ENCODE data around the gene GTF2E1. TPM values are rescaled to one million over a fixed set of nuclear protein-coding genes. Genes with fewer than 3 reads are reported as not detected.

The GTF2E1 gene
- total and polyA plus RNA-seq, 2 of the 4 experiments (the other 2 are of a cell fraction) = 8.2 to 18.5 TPM

GRCh38 chr3:120796976-120797375 is 54.4 kb downstream of the GTF2E1 start:
- no peaks in the 10 kb centered on the region for H3K36me3 ChIP-seq (ENCODE audit: control insufficient read depth, insufficient read depth, low read length)
- H2BK15ac ChIP-seq (ENCODE audit: low read depth, low read length) = no peak overlapping the region
- H2BK120ac ChIP-seq (ENCODE audit: low read depth, low read length) = no peak overlapping the region
- ATAC-seq (ENCODE audit: low read depth) (no peak), DNase-seq (no peak)
- no peak overlapping the region for H2BK20ac ChIP-seq (ENCODE audit: low read depth, low read length)
- in situ Hi-C loops (cut with MboI; ENCODE audit: low sequenced_read_pairs) (loop anchor here (10.0 to 25.0 kb wide), 3 partner anchors 202 to 552 kb away; partner anchors contain the start of gene NDUFB4), dilution Hi-C loops (cut with HindIII; ENCODE audit: low sequenced_read_pairs, unreplicated experiment) (no loop called here), intact Hi-C loops (cut with micrococcal nuclease) (loop anchor here (5.0 to 10.0 kb wide), 3 partner anchors 202 to 550 kb away; partner anchors contain the start of gene NDUFB4)
- H2BK5ac ChIP-seq (ENCODE audit: low read depth, low read length, poor library complexity, severe bottlenecking) = no peak overlapping the region
- H3K18ac ChIP-seq (ENCODE audit: low read depth, low read length) = no peak overlapping the region
- peaks cover 9% of the 10 kb centered on the region for H3K9me1 ChIP-seq (ENCODE audit: insufficient read depth, low read length)
- ChIA-PET POLR2A (ENCODE audit: unreplicated experiment) (no interaction called here), CTCF (interaction anchor here (0.7 kb wide), 1 partner anchor 229 kb away, joined by 3 read pairs; no protein-coding TSS in a partner anchor)
- H3K4me1 ChIP-seq (ENCODE audit: control insufficient read depth, insufficient read depth, low read length) = peaks cover 8% of the 10 kb centered on the region
- no peak overlapping the region for H2AFZ ChIP-seq (replicated peaks; ENCODE audit: low read length, poor library complexity)
- H4K20me1 ChIP-seq (ENCODE audit: insufficient read depth, low read length) = no peaks in the 10 kb centered on the region
- H3K9me3 ChIP-seq (ENCODE audit: control insufficient read depth, insufficient read depth, low read length) = no peaks in the 10 kb centered on the region
- no peak overlapping the region for H3K56ac ChIP-seq (ENCODE audit: extremely low read depth, insufficient read depth, low read length)
- H2AK5ac ChIP-seq (ENCODE audit: low read depth, low read length) = no peak overlapping the region
- H3K9ac ChIP-seq (ENCODE audit: low read depth, low read length) = no peak overlapping the region
- no peak overlapping the region for H3K23ac ChIP-seq (ENCODE audit: low read depth, low read length)
- H4K5ac ChIP-seq (ENCODE audit: low read depth, low read length) = no peak overlapping the region
- no peak overlapping the region for H4K8ac ChIP-seq (ENCODE audit: low read depth in 2 of 2, low read length in 2 of 2)
- H3K14ac ChIP-seq (replicated peaks; ENCODE audit: low read depth, low read length) = no peak overlapping the region
- no peak overlapping the region for H3K4me3 ChIP-seq (ENCODE audit: insufficient read depth, low read depth, low read length)
- no CpG with 5 or more reads among the region's 6 CpGs for whole genome bisulfite sequencing, 2 experiments (ENCODE audit: extremely low coverage in 2 of 2, insufficient read length in 1 of 2)
- no peak overlapping the region for H4K91ac ChIP-seq (ENCODE audit: insufficient read depth, low read depth, low read length)
- no TSS peak for BruUV-seq (replicated peaks)
- no peak overlapping the region for H2AK9ac ChIP-seq (replicated peaks; ENCODE audit: low read depth, low read length, poor library complexity)
- H3K4ac ChIP-seq (ENCODE audit: low read depth, low read length) = no peak overlapping the region
- no peak overlapping the region for H3K27ac ChIP-seq (ENCODE audit: insufficient read depth, low read length)
- H3K27me3 ChIP-seq (ENCODE audit: control insufficient read depth, insufficient read depth, low read length) = no peaks in the 10 kb centered on the region
- no peak overlapping the region for H3K4me2 ChIP-seq (ENCODE audit: low read depth, low read length)
- TF ChIP-seq RFX5 (IDR thresholded peaks at IDR 0.05; ENCODE audit: low read depth, low read length) (no peak), BHLHE40 (IDR thresholded peaks at IDR 0.05; ENCODE audit: low read depth, low read length) (no peak), POLR2A (IDR thresholded peaks at IDR 0.05; ENCODE audit: low read depth, low read length) (no peak), MAFK (IDR thresholded peaks at IDR 0.05; ENCODE audit: low read depth, low read length) (no peak), CHD1 (IDR thresholded peaks at IDR 0.05; ENCODE audit: low read depth, low read length) (no peak), RAD21 (IDR thresholded peaks at IDR 0.05; ENCODE audit: low read length) (no peak), ELK1 (IDR thresholded peaks at IDR 0.05; ENCODE audit: borderline replicate concordance, low read depth, low read length) (no peak), FOS (IDR thresholded peaks at IDR 0.05; ENCODE audit: low read depth, low read length) (no peak), NFE2L2 (IDR thresholded peaks at IDR 0.05; ENCODE audit: low read depth, low read length) (no peak), RCOR1 (IDR thresholded peaks at IDR 0.05; ENCODE audit: insufficient replicate concordance, low read length) (no peak), MXI1 (IDR thresholded peaks at IDR 0.05; ENCODE audit: borderline replicate concordance, low read depth, low read length) (no peak), USF2 (IDR thresholded peaks at IDR 0.05; ENCODE audit: low read depth, low read length) (no peak), CEBPB (IDR thresholded peaks at IDR 0.05; ENCODE audit: low read depth, low read length) (no peak), SMC3 (IDR thresholded peaks at IDR 0.05; ENCODE audit: low read depth, low read length) (no peak), CTCF (conservative IDR thresholded peaks at IDR 0.05; ENCODE audit: low read depth, low read length) (no peak), MAZ (IDR thresholded peaks at IDR 0.05; ENCODE audit: borderline replicate concordance, low read depth, low read length) (no peak)
- H3K79me1 ChIP-seq (ENCODE audit: low read depth in 1 of 2, low read length in 2 of 2) = peaks cover 0 to 15% of the 10 kb centered on the region in 2 experiments; a peak in 2 of 4 replicates

Data from IMR-90 (cell line).